GM20431 (cell line): ENCODE measurements around the gene ACCS.

Experiments
- in situ Hi-C: fragments of 300-500 bp; cut with MseI, MboI; formaldehyde crosslinking; loops from one replicate; pipeline ENCODE4 v1.15.0; 2020; ENCODE audit warnings: low sequenced_read_pairs; ENCODE audit not compliant: unreplicated experiment

ACCS gene

GRCh38 chr11:44065841-44066731, at the start of gene ACCS:
Gene ACCS, plus strand, starts transcription at chr11:44066270. Its CDS starts 1,358 bp downstream, at chr11:44067628.
- in situ Hi-C loops, result no loop called here

DNA sequence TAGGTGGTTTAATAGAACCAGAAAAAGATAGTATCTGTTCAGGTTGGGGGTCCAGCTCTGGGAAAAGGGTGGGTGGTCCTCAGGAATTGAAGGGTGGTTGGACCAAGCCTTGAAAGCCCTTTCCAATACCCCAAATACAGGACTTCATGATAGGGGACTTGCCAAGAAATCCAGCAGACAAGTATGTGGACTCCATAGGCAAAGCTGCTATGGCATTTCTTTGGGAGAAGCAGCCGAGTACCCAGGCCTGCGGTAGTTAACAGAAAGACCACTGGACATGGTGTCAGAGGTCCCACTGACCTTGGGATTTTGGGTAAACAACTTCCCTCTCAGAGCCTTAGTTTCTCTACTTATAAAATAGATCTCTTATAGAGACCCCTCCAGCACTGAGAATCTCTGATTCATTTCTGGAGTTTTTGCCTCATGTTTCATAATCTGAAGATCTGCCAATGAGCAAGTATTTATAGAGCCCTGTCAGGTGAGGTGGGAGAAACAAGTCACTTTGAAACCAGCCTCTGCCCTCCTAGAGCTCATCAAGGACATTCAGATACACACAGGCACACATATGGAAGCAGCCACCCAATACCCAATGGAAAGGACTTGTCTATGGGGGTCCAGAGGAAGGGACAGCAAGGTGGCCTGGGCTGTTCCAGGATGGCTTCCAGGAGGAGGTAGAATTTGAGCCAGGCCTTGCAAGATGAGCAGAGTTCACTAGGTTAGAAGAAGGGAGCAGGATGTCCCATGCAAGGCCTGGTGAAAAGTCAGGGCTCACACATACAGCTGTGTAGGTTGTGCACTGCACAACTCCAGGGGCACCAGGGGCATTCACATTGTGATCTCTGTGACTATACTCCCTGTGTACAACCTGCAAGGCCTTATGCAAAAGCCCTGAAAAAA, 49.3 kb upstream of the ACCS start:
- in situ Hi-C loops, result no loop called here

DNA sequence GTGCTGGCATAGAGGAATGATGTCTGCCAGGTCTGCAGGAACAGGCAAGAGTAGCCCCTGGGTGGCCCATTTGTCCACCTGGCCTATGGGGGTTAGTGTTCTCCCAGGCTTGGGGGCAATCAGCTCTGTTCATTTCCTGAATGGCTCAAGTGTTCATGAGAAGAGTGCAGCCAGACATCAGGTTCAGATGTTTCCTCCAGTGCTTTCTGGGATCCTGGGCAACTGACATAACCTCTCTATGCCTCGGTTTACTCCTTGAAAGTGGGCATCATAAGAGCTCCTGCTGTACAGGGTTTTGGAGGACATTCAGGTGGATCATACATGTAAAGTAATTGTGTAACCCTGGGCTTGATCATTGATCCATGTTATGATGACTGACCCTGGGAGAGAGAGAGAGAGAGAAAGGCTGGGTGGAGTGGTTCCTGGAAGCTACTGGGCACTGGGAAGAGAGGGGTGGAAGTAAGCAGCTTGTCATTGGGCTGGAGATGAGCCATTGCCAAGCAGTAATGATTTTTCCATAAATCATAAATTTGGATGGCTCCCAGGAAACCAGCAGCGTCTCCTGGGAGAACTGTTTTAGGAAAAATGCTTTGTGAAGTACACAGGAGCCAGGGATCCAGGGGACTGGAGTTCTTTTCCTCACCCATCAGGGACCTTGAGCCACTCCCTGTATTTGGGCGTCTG, 48.5 kb upstream of the ACCS start:
- in situ Hi-C loops, result no loop called here

- in situ Hi-C loops, result no loop called here
Measured at GRCh38 chr11:44018127-44018521, 47.9 kb upstream of the ACCS start.

GRCh38 chr11:44018829-44019228, 47.2 kb upstream of the ACCS start:
- in situ Hi-C loops, result no loop called here

DNA sequence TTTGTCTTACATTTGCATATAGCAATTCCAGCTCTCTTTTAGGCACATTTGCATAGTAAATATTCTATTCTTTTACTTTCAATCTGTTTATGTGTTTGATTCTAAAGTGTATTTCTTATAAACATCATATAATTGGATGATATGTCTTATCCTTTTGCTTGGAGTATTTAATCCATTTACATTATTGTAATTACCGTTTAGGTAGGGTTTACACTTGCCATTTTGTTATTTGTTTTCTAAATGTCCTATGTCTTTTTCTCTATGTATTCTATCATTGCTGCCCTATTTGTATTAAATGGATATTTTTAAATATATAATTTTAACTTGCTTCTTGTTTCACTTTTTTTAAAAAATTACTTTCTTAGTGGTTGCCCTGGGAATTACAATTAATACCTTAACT, 41.1 kb upstream of the ACCS start:
- in situ Hi-C loops, result no loop called here

- in situ Hi-C loops, result no loop called here
Measured at GRCh38 chr11:44025727-44026126, 40.3 kb upstream of the ACCS start.

DNA sequence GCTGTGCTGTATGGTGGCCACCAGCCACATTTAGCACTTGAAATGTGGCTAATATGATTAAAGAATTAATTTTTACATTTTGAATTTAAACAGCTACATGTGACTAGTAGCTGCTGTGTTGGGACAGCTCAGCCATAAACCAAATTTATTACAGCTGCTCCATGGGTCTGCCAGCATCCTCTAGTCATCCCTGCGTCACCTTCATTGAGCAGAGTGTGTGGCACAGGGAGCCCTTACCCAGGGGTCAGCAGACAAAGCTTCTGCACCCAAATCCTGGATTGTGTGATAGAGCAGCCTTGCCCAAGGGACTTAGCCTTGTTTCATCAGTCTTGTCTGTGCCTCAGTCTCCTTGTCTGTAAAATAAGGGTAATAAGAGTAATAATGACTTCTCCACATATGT, 37.7 kb upstream of the ACCS start:
- in situ Hi-C loops, result no loop called here

- in situ Hi-C loops, result no loop called here
Measured at GRCh38 chr11:44028816-44029506, 37.1 kb upstream of the ACCS start.

GRCh38 chr11:44029507-44029845, 36.6 kb upstream of the ACCS start:
- in situ Hi-C loops, result no loop called here

DNA sequence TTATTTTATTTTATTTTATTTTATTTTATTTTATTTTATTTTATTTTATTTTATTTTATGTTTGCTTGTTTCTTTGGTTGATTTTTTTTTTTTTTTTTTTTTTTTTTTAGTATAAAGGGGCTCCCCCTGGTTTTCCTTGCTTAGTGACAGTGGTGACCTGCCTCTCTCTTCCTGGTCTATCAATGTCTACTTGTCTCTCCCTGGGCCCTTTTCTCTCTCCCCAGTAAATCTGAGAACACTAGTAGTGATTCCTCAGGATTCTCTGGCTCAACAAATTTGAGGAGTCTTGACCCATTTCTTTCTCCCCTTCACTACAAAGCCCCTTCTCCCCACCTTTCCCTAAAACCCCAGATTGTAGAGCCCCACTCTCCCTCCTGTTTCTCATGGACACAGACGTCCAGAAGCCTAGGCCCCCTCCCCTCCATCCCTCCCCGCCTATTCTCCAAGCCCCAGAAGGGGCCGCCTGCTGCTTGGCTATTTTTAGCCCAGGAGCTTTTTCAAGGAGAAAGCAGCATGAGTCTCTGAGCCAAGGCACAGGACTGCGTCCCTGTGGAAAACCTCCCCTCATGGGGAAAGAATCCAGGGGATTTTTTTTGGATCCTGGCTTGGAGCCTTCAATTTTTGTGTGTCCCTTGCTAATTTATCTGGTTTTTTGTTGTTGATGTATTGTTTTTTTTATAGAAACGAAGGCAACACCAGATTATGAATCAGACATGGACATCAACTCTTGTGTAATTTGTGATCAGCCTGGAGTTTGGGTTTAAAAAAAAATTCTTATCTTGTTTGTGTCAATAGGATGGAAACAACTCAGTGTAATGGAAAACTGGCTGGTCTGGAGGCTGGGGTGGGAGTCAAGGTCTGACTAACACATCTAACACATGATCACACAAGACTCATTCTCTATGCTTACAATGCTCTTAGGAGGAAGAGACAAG, 35.8 kb upstream of the ACCS start:
- in situ Hi-C loops, result no loop called here

DNA sequence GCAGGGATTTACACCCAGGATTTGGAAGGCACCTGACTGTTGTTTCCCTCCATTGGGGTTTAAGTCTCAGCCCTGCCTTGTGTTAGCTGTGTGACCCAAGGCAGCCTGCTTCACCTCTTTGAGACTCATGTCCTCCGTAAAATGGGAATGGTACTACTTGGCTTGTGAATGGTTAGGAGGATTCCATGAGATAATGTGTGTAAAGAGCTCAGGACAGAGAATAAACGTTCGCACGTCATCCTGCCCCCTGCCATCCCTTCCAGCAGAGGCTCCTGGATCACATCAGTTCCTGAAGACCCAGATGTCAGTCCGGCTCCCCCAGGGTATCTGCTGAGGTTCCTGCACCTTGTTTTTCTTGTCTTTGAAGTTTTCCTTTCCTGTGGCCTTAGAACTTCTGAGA, 35.1 kb upstream of the ACCS start:
- in situ Hi-C loops, result no loop called here

DNA sequence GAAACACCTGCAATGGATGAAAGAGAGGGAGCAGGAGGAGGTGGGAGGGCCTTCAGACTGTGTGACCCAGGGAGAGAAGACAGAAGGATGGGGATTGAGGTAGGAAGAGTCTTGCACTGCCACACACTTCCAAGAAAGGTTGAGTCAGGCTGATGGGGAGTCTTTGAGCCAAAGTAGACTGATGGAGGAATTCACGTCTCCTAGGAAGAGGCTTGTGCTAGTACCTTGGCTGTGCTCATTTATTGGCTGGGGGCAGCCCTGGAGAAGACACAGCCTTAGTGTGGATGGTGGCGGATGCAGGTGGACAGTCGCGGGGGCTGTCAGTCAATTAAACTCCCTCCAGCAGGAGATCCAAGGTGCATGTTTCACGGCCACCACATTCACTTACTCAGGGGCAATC, 34.5 kb upstream of the ACCS start:
- in situ Hi-C loops, result no loop called here

DNA sequence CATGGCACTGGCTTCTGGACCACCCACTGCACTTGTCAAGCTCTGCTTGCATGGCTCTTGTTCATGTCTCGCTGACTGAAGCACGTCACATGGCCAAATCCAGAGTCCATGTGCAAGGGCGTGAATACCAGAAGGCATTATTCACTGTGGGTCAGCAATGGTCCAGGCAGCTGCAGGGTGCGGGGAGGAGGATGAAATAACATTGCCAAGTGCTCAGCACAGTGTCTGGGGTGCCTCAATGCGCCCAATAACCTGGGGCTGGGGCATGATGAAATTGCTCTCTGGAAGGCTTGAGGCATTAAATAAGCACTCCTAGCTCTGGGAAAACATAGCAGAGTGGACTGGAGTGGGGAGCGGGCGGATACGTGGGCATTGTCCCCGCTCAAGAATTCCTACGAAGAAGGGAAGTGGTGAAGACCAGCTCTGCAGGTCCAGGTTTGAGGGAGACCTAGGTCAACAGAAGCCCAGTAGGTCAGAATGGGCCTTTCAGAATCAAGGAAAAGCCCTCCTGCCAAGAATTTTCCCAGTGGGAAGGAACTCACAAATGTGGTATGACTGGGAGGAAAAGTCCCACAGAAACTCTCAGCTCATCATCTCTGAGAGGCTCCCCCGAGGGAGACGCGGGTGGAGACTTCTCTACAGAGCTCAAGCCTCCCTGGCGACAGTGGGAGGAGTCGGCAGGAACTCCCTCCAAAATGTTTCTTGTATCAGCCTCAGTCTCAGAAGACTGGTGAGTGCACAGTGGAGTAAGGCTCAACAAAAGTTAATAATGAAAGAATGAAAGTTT, 33.6 kb upstream of the ACCS start:
- in situ Hi-C loops, result no loop called here

GRCh38 chr11:44033411-44033850, 32.6 kb upstream of the ACCS start:
- in situ Hi-C loops, result no loop called here

GRCh38 chr11:44033856-44034255, 32.2 kb upstream of the ACCS start:
- in situ Hi-C loops, result no loop called here

DNA sequence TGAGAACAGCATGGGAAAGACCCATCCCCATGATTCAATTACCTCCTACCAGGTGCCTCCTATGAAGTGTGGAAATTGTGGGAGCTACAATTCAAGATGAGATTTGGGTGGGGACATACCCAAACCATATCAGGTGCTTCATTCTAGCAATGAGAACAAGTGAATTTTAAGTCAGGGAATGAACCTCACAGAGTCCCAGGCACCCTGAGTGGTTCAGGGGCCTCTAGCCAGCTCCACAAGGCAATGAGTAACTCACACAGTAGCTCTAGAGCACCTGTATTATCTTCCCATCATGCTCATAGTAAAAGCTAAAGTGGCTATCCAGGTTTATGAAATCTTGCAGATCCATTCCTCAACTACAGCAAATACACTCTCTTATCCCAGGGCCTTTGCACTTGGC, 31.4 kb upstream of the ACCS start:
- in situ Hi-C loops, result no loop called here
